Mammary epithelial cell (primary cell): ENCODE data around the gene TP53BP2.

Experiments used
- CTCF ChIP-seq, 2 donors: IDR thresholded peaks in 1 of 2; conservative IDR thresholded peaks in 1 of 2; 2 replicates each; pipeline ENCODE4 v1.5.1; 2011 to 2012; ENCODE audit warnings: inconsistent platforms in 2 of 2, low read length in 2 of 2, mild to moderate bottlenecking in 2 of 2, control low read depth in 1 of 2, low read depth in 1 of 2; ENCODE audit not compliant: insufficient read depth in 1 of 2; ENCODE audit errors: extremely low read depth in 1 of 2
- EZH2 ChIP-seq: IDR thresholded peaks from 2 replicates; pipeline ENCODE4 v1.6.1; 2012; ENCODE audit warnings: low read length, inconsistent platforms, borderline replicate concordance

GRCh38 chr1:223785808-223786207, 59.9 kb downstream of the TP53BP2 start:
- TF ChIP-seq CTCF (conservative IDR thresholded peaks at IDR 0.05 in 1 of 2, IDR thresholded peaks at IDR 0.05 in 1 of 2; ENCODE audit: extremely low read depth in 1 of 2, insufficient read depth in 1 of 2, low read depth in 1 of 2, low read length in 2 of 2) (no peak), EZH2 (no peak)
